ENCODE measurements around the gene P3H4. TPM values are rescaled to one million over a fixed set of nuclear protein-coding genes. Genes with fewer than 3 reads are reported as not detected.

The P3H4 gene
- polyA plus RNA-seq, 2 of the 4 experiments (the other 2 are of a cell fraction), result 36.0 to 52.8 TPM

GRCh38 chr17:41769346-41769862 lies 42.3 kb downstream of the P3H4 start:
- POLR2A ChIA-PET, result interaction anchor here (2.6 kb wide), 1 partner anchor 17 kb away, joined by 6 read pairs; the partner anchor contains the start of gene JUP
- Histone ChIP-seq H3K4me1 (peaks cover 29% of the 10 kb centered on the region), H3K4me3 (no peak overlapping the region), H3K9me3 (no peaks in the 10 kb centered on the region), H3K4me2 (no peak overlapping the region), H3K27ac (no peak overlapping the region)
- FAIRE-seq, result no peak
- WGBS (ENCODE audit: missing lambda C conversion rate), result 86% methylated on average over 6 of the region's 16 CpGs
- ATAC-seq, result no peak
- CTCF ChIA-PET, result interaction anchor here (52.0 to 96.0 kb wide), 2 partner anchors 18 to 19 kb away, joined by 3262 read pairs; partner anchors contain the start of genes FKBP10, GAST, HAP1 and JUP
- DNase-seq (ENCODE audit: low read depth in 1 of 2, low spot score in 1 of 2), result no peak
- TF ChIP-seq CBX8 (IDR thresholded peaks at IDR 0.05) (no peak), MAZ (IDR thresholded peaks at IDR 0.05; ENCODE audit: borderline replicate concordance, low read depth, low read length) (no peak), CHD2 (IDR thresholded peaks at IDR 0.05; ENCODE audit: low read length, partially characterized antibody) (no peak), RARB (CRISPR knock-in tag; IDR thresholded peaks at IDR 0.05) (no peak)

GRCh38 chr17:41768682-41769288 lies 43.0 kb downstream of the P3H4 start:
- ChIA-PET CTCF (interaction anchor here (52.0 to 96.0 kb wide), 2 partner anchors 19 kb away, joined by 3262 read pairs; partner anchors contain the start of genes FKBP10, GAST, HAP1 and JUP), POLR2A (interaction anchor here (2.6 kb wide), 1 partner anchor 18 kb away, joined by 6 read pairs; the partner anchor contains the start of gene JUP)
- Histone ChIP-seq H3K9me3 (no peaks in the 10 kb centered on the region), H3K4me3 (no peak overlapping the region), H3K4me2 (no peak overlapping the region), H3K4me1 (peaks cover 23% of the 10 kb centered on the region), H3K27ac (no peak overlapping the region)
- WGBS (ENCODE audit: missing lambda C conversion rate), result 91% methylated on average over 23 of the region's 23 CpGs
- TF ChIP-seq MAZ (IDR thresholded peaks at IDR 0.05; ENCODE audit: borderline replicate concordance, low read depth, low read length) (no peak), FOSB (CRISPR knock-in tag; IDR thresholded peaks at IDR 0.05) (no peak), ESRRA (IDR thresholded peaks at IDR 0.05; ENCODE audit: borderline replicate concordance, low read length) (no peak), HOXB13 (CRISPR knock-in tag; IDR thresholded peaks at IDR 0.05; ENCODE audit: low read depth) (no peak), CTCF (IDR thresholded peaks at IDR 0.05) (no peak), EHF (CRISPR knock-in tag; IDR thresholded peaks at IDR 0.05) (no peak)
- FAIRE-seq, result no peak
- ATAC-seq, result no peak
- no peak for DNase-seq (ENCODE audit: low read depth in 1 of 2, low spot score in 1 of 2)

GRCh38 chr17:41767324-41768042 lies 44.3 kb downstream of the P3H4 start:
- CTCF ChIA-PET, result interaction anchor here (52.0 to 96.0 kb wide), 2 partner anchors 17 to 20 kb away, joined by 3262 read pairs; partner anchors contain the start of genes FKBP10, GAST, HAP1 and JUP

GRCh38 chr17:41766135-41766534 lies 45.6 kb downstream of the P3H4 start:
- H3K9me3 ChIP-seq, result no peaks in the 10 kb centered on the region
- CTCF ChIA-PET, result interaction anchor here (52.0 to 96.0 kb wide), 2 partner anchors 16 to 22 kb away, joined by 3262 read pairs; partner anchors contain the start of genes FKBP10, GAST, HAP1 and JUP
- POLR2A ChIA-PET, result interaction anchor here (0.7 kb wide), 1 partner anchor 11 kb away, joined by 3 read pairs; no protein-coding TSS in a partner anchor
- H3K4me1 ChIP-seq, result no peaks in the 10 kb centered on the region; the same call in 2 of the 3 replicates
- no peak for DNase-seq (ENCODE audit: low read depth in 1 of 2, low spot score in 1 of 2)
- TF ChIP-seq KDM1A (IDR thresholded peaks at IDR 0.05; ENCODE audit: low read depth) (no peak), RNF2 (IDR thresholded peaks at IDR 0.05; ENCODE audit: borderline replicate concordance, low read depth) (no peak), CTCF (IDR thresholded peaks at IDR 0.05) (no peak), MAZ (IDR thresholded peaks at IDR 0.05; ENCODE audit: borderline replicate concordance, low read depth, low read length) (no peak), ZSCAN20 (CRISPR knock-in tag; IDR thresholded peaks at IDR 0.05) (no peak), JUN (IDR thresholded peaks at IDR 0.05) (no peak), MYC (IDR thresholded peaks at IDR 0.05; ENCODE audit: borderline replicate concordance, low read length) (no peak), HOXB5 (CRISPR knock-in tag; IDR thresholded peaks at IDR 0.05) (no peak), ELK1 (IDR thresholded peaks at IDR 0.05; ENCODE audit: low read depth, low read length) (no peak), BCL3 (IDR thresholded peaks at IDR 0.05) (no peak)
- no peak overlapping the region for H3K27ac ChIP-seq
- peak; percentile 7 for FAIRE-seq
- H3K4me3 ChIP-seq, result no peak overlapping the region
- no peak overlapping the region for H3K4me2 ChIP-seq
- ATAC-seq, result no peak

More at GRCh38 chr17:41767324-41768042, 44.3 kb downstream of the P3H4 start:
- Histone ChIP-seq H3K27ac (no peak overlapping the region), H3K9me3 (no peaks in the 10 kb centered on the region), H3K4me2 (no peak overlapping the region), H3K4me3 (no peak overlapping the region), H3K4me1 (peaks cover 10% of the 10 kb centered on the region)
- DNase-seq (ENCODE audit: low read depth in 1 of 2, low spot score in 1 of 2) (no peak), ATAC-seq (no peak), FAIRE-seq (no peak)
- POLR2A ChIA-PET, result no interaction called here
- WGBS (ENCODE audit: missing lambda C conversion rate), result 94% methylated on average over 17 of the region's 18 CpGs
- no peak for TF ChIP-seq NFE2L2 (conservative IDR thresholded peaks at IDR 0.05; ENCODE audit: low read length)
- TF ChIP-seq NR3C1 (IDR thresholded peaks at IDR 0.05), result no peak

Data from A549 (cell line).